GM12865 (cell line): ENCODE measurements around the gene RBMS1.

Experiments
- DNase-seq: peaks from one replicate; pipeline ENCODE4 v3.0.0; 2010; ENCODE audit warnings: low read depth
- H3K4me3 ChIP-seq: 2 replicates; pipeline ENCODE4 v1.5.1; 2011; ENCODE audit warnings: mild to moderate bottlenecking, low read depth, low read length, control low read depth
- TF ChIP-seq, protein P1 (sequence below): IDR thresholded peaks from 2 replicates; pipeline ENCODE4 v1.5.1; 2011; ENCODE audit warnings: low read length, control low read depth, low read depth, inconsistent platforms; ENCODE audit not compliant: insufficient read depth; ENCODE audit errors: missing control alignments

RBMS1 gene

DNA sequence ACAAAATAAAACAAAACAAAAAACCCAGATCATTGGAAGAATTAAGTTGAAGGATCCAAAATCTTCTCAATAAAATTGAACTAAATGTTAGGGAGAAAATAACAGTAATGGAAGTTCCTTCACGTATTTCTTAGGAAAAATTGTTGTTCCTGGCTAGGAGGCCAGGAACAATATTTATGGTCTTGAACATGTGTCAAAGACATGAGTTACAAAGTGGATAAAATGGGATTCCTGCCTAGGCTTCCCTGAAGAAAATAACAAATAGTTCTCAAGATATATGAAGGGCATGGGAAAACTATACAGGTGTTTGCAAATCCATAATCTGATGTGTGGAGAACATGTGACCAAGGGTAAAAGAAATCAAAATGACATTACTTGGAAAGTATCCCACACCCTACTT is 225.9 kb downstream of the RBMS1 start:
- H3K4me3 ChIP-seq: no peak overlapping the region
- DNase-seq: no peak
- TF ChIP-seq, protein P1, sequence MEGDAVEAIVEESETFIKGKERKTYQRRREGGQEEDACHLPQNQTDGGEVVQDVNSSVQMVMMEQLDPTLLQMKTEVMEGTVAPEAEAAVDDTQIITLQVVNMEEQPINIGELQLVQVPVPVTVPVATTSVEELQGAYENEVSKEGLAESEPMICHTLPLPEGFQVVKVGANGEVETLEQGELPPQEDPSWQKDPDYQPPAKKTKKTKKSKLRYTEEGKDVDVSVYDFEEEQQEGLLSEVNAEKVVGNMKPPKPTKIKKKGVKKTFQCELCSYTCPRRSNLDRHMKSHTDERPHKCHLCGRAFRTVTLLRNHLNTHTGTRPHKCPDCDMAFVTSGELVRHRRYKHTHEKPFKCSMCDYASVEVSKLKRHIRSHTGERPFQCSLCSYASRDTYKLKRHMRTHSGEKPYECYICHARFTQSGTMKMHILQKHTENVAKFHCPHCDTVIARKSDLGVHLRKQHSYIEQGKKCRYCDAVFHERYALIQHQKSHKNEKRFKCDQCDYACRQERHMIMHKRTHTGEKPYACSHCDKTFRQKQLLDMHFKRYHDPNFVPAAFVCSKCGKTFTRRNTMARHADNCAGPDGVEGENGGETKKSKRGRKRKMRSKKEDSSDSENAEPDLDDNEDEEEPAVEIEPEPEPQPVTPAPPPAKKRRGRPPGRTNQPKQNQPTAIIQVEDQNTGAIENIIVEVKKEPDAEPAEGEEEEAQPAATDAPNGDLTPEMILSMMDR: no peak

DNA sequence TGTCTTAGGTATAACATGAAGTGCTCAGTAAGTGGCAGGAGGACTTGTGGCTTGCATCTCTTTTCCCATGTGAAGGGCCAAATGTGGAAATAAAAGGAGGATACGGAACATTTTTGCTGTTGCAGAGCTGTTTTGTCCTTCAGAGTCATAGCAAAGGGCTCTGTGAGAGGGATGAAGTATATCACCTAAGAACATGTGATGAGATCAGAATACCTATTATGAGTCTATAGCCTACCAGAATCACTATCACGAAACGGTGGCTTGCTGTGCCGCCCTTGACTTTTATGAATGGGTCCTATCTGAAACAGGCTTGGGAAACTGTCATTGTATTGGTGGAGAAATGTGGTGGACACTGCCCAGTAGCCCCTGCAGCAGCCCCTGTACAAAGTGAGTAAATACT is 226.6 kb downstream of the RBMS1 start:
- no peak for DNase-seq
- no peak overlapping the region for H3K4me3 ChIP-seq
- TF ChIP-seq, protein P1: no peak

DNA sequence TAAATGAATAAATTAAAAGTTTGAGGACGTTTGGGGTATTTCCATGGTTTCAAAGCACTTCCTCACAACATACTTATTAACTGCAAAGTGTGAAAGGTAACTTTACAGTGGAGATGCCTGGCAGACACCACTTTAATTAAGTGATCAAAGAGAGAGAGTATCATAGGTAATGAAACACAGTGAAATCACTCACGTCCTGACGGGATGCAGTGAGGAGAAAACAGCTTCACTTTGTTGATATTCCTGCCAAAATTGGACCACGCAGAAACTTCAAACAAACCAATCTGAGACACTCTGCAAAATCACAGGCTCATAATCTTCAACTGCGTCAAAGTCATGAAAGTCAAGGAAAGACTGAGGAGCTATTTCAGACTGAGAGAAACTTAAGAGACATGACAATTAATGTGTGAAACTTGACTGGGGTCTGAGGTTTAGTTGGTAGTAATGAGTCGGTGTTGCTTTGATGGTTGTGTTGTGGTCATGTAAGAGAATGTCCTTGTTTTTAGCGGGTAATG is 227.5 kb downstream of the RBMS1 start:
- TF ChIP-seq, protein P1: no peak
- H3K4me3 ChIP-seq: no peak overlapping the region
- peak; percentile 48 for DNase-seq

DNA sequence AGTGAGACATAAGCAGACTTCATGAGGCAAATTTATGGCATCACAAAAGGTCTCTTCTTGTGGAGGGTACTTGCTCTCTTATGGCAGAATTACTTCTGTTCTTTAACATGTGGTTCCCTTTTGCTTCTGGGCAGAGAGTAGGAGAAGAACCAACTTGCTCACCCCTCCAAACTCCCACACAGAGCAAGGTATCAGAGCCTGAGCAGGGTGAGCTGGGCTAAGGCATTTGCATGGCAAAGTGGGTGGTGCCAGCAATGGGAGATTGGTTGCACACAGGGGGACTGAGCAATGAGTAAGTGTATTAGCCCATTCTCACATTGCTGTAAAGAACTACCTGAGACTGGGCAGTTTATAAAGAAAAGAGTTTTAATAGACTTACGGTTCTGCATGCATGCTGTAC is 229.3 kb downstream of the RBMS1 start:
- H3K4me3 ChIP-seq: no peak overlapping the region
- DNase-seq: no peak
- TF ChIP-seq, protein P1: no peak

DNA sequence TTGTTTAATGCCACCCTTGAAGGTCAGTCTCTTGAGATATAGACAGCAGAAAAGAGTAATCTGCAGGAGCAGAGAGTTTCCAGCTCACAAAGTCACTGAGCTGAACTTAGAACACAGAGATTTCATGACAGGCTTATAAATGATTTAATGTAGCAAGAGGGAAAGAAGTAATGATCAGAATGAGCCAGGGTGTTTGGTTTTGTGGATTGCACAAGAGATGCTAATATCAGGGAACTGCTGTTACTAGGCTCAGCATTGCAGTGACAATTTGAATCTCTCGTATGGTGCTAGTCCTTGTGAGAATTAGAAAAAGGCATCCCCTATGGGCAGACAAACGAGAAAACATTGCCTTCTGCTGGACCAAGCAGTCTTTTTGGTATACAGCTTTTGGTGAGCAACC is 231.9 kb downstream of the RBMS1 start:
- TF ChIP-seq, protein P1: no peak
- DNase-seq: no peak
- no peak overlapping the region for H3K4me3 ChIP-seq

DNA sequence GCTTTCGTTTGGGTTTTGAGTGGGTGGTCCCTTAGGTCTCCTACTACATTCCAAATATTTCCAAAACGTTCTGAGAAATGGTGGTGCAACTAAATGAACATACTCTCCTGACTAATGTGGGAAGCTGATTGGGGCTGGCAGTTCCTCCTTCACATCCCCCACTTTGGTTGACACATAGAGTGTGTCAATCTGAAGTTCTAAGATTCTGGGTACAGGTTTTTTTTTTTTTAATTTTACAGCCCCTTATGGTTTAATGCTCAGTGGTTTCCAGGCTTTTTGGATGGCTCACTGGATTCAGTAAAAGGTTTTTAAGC is 235.2 kb downstream of the RBMS1 start:
- no peak overlapping the region for H3K4me3 ChIP-seq
- TF ChIP-seq, protein P1: no peak
- DNase-seq: no peak

DNA sequence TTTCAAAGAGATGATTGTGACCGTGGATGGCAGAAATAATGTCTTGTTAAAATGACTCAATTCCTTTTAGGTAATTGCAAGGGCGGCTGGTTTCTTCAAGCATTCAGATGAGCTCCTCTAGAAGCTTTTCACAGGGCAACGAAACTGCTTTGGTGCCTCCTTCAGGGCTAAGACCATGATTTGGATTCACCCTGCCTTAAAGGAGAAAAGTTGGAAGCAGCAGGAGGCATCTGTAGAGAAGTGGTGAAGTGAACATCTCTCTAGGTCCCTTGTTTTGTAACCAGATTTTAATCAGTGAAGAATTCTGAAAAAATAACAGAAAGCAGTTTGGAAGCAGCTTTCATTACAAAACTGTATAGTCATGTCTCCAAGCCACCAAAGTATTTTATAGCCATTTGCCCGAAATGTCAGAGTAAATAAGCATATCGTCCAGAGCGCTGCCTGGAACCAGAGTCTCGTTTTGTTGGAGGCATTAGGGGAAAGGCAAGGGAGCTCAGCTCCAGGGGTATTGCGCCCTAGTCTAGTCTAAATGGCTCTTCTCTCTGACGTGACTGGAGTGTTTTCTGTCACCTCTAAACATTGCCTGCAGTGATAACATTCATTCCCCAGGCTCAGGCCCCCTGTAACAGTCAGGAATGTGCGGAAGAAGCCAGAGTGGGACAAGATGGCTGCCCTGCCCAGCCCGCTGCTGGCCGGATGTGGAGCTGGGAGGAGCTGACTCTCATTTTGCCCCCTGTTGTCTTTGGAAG is 235.7 kb downstream of the RBMS1 start:
- DNase-seq: no peak
- TF ChIP-seq, protein P1: no peak
- H3K4me3 ChIP-seq: no peak overlapping the region
